HepG2 (cell line): ENCODE results near the gene TSPYL1. TPM values are rescaled to one million over a fixed set of nuclear protein-coding genes. Genes with fewer than 3 reads are reported as not detected.

Source experiments
- ATAC-seq: fragments of 200-7000 bp; cut with Tn5 transposase; 3 replicates; pipeline ENCODE4 v1.9.1; 2020; ENCODE audit warnings: mild to moderate bottlenecking, moderate library complexity
- BruUV-seq: library from RNA; stranded (reverse); fragments of 400-500 nt; replicated peaks from 2 replicates; lab custom pipeline; 2021; lab: Mats Ljungman, UMichigan
- CTCF ChIA-PET: fragments of 300-600 bp; formaldehyde crosslinking; extraction: SDS; loops from one replicate; lab custom pipeline; 2021; ENCODE audit warnings: low total read pairs, inconsistent platforms, low intra/inter-chr PET ratio; lab: Yijun Ruan, JAX
- POLR2A ChIA-PET: fragments of 350-600 bp; sonication (Branson Sonifier 250); formaldehyde crosslinking; loops from one replicate; lab custom pipeline; 2020; ENCODE audit warnings: antibody characterized with exemption, inconsistent platforms; lab: Yijun Ruan, JAX
- DNase-seq: peaks from one replicate; pipeline ENCODE4 v3.0.0-alpha.2; 2015; ENCODE audit warnings: low spot score
- FAIRE-seq: peaks from 3 replicates; lab custom pipeline; 2011; peaks lifted over from hg19 to GRCh38; lab: Jason Lieb, UNC
- H2AFZ ChIP-seq: one replicate; pipeline ENCODE4 v1.6.1; 2011; ENCODE audit warnings: low read length, inconsistent platforms
- H3K27ac ChIP-seq: fragments of 300-600 bp; 3 replicates; pipeline ENCODE4 v1.8.0; 2011; ENCODE audit warnings: mixed run types, mild to moderate bottlenecking, mixed read lengths, low read length, inconsistent platforms; ENCODE audit not compliant: insufficient read depth; ENCODE audit errors: extremely low read length
- H3K27me3 ChIP-seq, 2 experiments: fragments of 200-600 bp in 1 of 2; 2 replicates in 1 of 2; 3 replicates in 1 of 2; pipeline versions ENCODE4 v1.6.0 to v1.8.0; 2011; ENCODE audit warnings: low read length in 2 of 2, mild to moderate bottlenecking in 2 of 2, moderate library complexity in 2 of 2, inconsistent platforms in 1 of 2; ENCODE audit not compliant: insufficient read depth in 2 of 2, control insufficient read depth in 1 of 2
- H3K36me3 ChIP-seq, 2 experiments: fragments of 200-600 bp in 1 of 2; replicated peaks in 1 of 2; 2 replicates in 1 of 2; 3 replicates in 1 of 2; pipeline versions ENCODE4 v1.5.1 to v1.8.0; 2011; ENCODE audit warnings: low read length in 2 of 2, inconsistent platforms in 1 of 2; ENCODE audit not compliant: insufficient read depth in 2 of 2, control insufficient read depth in 1 of 2
- H3K4me1 ChIP-seq: 2 replicates; pipeline ENCODE4 v1.5.1; 2012; ENCODE audit warnings: low read length, inconsistent platforms; ENCODE audit not compliant: insufficient read depth
- H3K4me2 ChIP-seq: 2 replicates; pipeline ENCODE4 v1.6.0; 2011; ENCODE audit warnings: low read depth, low read length, inconsistent platforms
- H3K4me3 ChIP-seq, 3 experiments: fragments of 200-600 bp in 1 of 3; sonication (generic), shearing (Covaris generic) in 1 of 3; replicated peaks in 1 of 3; 2 replicates each; pipeline ENCODE4 v1.5.1; 2011 to 2016; ENCODE audit warnings: low read length in 3 of 3, inconsistent platforms in 2 of 3, low read depth in 2 of 3, mild to moderate bottlenecking in 2 of 3, control low read depth in 1 of 3, mixed read lengths in 1 of 3; ENCODE audit not compliant: insufficient read depth in 1 of 3
- H3K79me2 ChIP-seq: one replicate; pipeline ENCODE4 v1.6.1; 2011; ENCODE audit warnings: low read length, inconsistent platforms; ENCODE audit not compliant: insufficient read depth
- H3K9ac ChIP-seq: 2 replicates; pipeline ENCODE4 v1.6.0; 2011; ENCODE audit warnings: mild to moderate bottlenecking, low read depth, low read length, inconsistent platforms; ENCODE audit not compliant: insufficient read depth
- H3K9me3 ChIP-seq: 2 replicates; pipeline ENCODE4 v1.5.1; 2012; ENCODE audit warnings: mild to moderate bottlenecking, low read length
- H4K20me1 ChIP-seq: 2 replicates; pipeline ENCODE4 v1.6.0; 2011; ENCODE audit warnings: inconsistent platforms, mild to moderate bottlenecking, low read length, moderate library complexity; ENCODE audit not compliant: insufficient read depth
- ZNF225 ChIP-seq: sonication (generic); formaldehyde crosslinking; IDR thresholded peaks from 2 replicates; pipeline ENCODE4 v1.4.0; 2020; ENCODE audit warnings: mild to moderate bottlenecking, missing genetic modification reagents
- ZNF3 ChIP-seq: IDR thresholded peaks from 2 replicates; pipeline ENCODE4 v1.7.0; 2017; ENCODE audit warnings: inconsistent platforms
- ZNF441 ChIP-seq: sonication (generic); formaldehyde crosslinking; IDR thresholded peaks from 2 replicates; pipeline ENCODE4 v1.7.0; 2021; ENCODE audit warnings: missing genetic modification reagents, borderline replicate concordance
- WGBS: methylation state at CpG from one replicate; pipeline ENCODE4 v1.1.6; 2017; ENCODE audit warnings: low lambda C conversion rate; 5-methylcytosine and 5-hydroxymethylcytosine counted together
- in situ Hi-C: cut with HindIII; loops from 2 replicates; pipeline ENCODE4 v1.10.0; 2017; ENCODE audit warnings: low pct_unique_long_range_greater_than_20kb; ENCODE audit not compliant: extremely low pct_ligation_motif_present
- intact Hi-C: fragments of 100-400 bp; cut with micrococcal nuclease; formaldehyde crosslinking; loops from one replicate; pipeline ENCODE4 v1.10.0; 2022; ENCODE audit not compliant: unreplicated experiment
- polyA plus RNA-seq, 8 experiments: library from polyadenylated mRNA; depleted of rRNA in 3 of 8; stranded (reverse) in 7 of 8; unstranded in 1 of 8; fragments of >200 nt; fragmentation: Illumina TruSeq in 4 of 8; extraction: Trizol in 4 of 8; gene quantifications; 2 replicates each; pipeline versions ENCODE4 v1.2.1 to v1.2.3, GENCODE V29; 2011 to 2016; ENCODE audit warnings: low read depth in 4 of 8, missing spikeins in 1 of 8, mixed read lengths in 1 of 8; ENCODE audit not compliant: insufficient read depth in 1 of 8
- total RNA-seq, 5 experiments: library from RNA; depleted of rRNA; stranded (reverse); fragments of >200 nt; fragmentation: Illumina TruSeq; extraction: Trizol; gene quantifications; 2 replicates each; pipeline ENCODE4 v1.2.3, GENCODE V29; 2016; ENCODE audit warnings: low read depth in 1 of 5
- TF ChIP-seq, protein P1 (sequence below): sonication (generic); formaldehyde crosslinking; IDR thresholded peaks from 2 replicates; pipeline ENCODE4 v1.4.0; 2020; ENCODE audit warnings: missing genetic modification reagents, mild to moderate bottlenecking, borderline replicate concordance
- TF ChIP-seq, protein P2 (sequence below): sonication (generic); formaldehyde crosslinking; IDR thresholded peaks from 2 replicates; pipeline ENCODE4; 2020; ENCODE audit warnings: missing genetic modification reagents, mild to moderate bottlenecking, borderline replicate concordance

TSPYL1 gene
- total and polyA plus RNA-seq, 2 of the 13 experiments (the other 11 are each of a cell fraction or from before 2014, with no cell fraction given), result 28.3 to 93.0 TPM

DNA sequence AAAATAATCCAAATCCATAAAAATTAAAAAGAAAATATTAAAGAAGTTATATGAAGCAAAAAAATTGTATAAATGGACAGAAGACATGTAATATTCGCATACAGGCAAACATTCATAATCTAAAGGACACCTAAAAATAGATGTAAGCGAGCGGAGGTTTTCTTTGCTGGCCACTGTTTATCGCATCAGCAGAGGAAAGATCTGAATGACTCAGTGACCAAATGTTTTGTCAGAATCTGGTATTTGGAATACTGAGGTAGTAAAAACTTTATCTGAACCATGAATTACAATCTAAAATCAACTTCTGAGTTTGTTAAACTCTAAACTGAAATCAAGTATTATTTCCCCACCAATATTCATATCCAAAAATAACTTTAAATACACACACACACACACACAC, 33.6 kb downstream of the TSPYL1 start:
- no peak overlapping the region for H2AFZ ChIP-seq
- H4K20me1 ChIP-seq, result no peaks in the 10 kb centered on the region
- no peaks in the 10 kb centered on the region for H3K27me3 ChIP-seq
- no peaks in the 10 kb centered on the region for H3K79me2 ChIP-seq
- ATAC-seq, result no peak
- H3K27ac ChIP-seq, result no peak overlapping the region
- TF ChIP-seq ZNF441 (CRISPR knock-in tag) (no peak), ZNF225 (CRISPR knock-in tag) (no peak), ZNF3 (CRISPR knock-in tag) (no peak)
- TF ChIP-seq, protein P1, sequence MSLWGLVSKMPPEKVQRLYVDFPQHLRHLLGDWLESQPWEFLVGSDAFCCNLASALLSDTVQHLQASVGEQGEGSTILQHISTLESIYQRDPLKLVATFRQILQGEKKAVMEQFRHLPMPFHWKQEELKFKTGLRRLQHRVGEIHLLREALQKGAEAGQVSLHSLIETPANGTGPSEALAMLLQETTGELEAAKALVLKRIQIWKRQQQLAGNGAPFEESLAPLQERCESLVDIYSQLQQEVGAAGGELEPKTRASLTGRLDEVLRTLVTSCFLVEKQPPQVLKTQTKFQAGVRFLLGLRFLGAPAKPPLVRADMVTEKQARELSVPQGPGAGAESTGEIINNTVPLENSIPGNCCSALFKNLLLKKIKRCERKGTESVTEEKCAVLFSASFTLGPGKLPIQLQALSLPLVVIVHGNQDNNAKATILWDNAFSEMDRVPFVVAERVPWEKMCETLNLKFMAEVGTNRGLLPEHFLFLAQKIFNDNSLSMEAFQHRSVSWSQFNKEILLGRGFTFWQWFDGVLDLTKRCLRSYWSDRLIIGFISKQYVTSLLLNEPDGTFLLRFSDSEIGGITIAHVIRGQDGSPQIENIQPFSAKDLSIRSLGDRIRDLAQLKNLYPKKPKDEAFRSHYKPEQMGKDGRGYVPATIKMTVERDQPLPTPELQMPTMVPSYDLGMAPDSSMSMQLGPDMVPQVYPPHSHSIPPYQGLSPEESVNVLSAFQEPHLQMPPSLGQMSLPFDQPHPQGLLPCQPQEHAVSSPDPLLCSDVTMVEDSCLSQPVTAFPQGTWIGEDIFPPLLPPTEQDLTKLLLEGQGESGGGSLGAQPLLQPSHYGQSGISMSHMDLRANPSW (CRISPR knock-in tag), result no peak
- TF ChIP-seq, protein P2, sequence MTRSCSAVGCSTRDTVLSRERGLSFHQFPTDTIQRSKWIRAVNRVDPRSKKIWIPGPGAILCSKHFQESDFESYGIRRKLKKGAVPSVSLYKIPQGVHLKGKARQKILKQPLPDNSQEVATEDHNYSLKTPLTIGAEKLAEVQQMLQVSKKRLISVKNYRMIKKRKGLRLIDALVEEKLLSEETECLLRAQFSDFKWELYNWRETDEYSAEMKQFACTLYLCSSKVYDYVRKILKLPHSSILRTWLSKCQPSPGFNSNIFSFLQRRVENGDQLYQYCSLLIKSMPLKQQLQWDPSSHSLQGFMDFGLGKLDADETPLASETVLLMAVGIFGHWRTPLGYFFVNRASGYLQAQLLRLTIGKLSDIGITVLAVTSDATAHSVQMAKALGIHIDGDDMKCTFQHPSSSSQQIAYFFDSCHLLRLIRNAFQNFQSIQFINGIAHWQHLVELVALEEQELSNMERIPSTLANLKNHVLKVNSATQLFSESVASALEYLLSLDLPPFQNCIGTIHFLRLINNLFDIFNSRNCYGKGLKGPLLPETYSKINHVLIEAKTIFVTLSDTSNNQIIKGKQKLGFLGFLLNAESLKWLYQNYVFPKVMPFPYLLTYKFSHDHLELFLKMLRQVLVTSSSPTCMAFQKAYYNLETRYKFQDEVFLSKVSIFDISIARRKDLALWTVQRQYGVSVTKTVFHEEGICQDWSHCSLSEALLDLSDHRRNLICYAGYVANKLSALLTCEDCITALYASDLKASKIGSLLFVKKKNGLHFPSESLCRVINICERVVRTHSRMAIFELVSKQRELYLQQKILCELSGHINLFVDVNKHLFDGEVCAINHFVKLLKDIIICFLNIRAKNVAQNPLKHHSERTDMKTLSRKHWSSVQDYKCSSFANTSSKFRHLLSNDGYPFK (CRISPR knock-in tag), result no peak
- H3K4me3 ChIP-seq, result no peak overlapping the region
- no peak for FAIRE-seq
- H3K9ac ChIP-seq, result no peak overlapping the region
- H3K9me3 ChIP-seq, result no peaks in the 10 kb centered on the region
- no peak for DNase-seq
- intact Hi-C loops, result loop anchor here (2.0 kb wide), 1 partner anchor 27 kb away; no protein-coding TSS in a partner anchor
- H3K4me2 ChIP-seq, result no peak overlapping the region
- CTCF ChIA-PET, result no interaction called here
- in situ Hi-C loops, result no loop called here
- POLR2A ChIA-PET, result interaction anchor here (1.0 kb wide), 1 partner anchor 8 kb away, joined by 5 read pairs; the partner anchor contains the start of gene TSPYL4
- WGBS, result 96% methylated on average over 4 of the region's 4 CpGs
- H3K4me1 ChIP-seq, result peaks cover 38% of the 10 kb centered on the region
- no peaks in the 10 kb centered on the region; a peak in 1 of 5 replicates for H3K36me3 ChIP-seq
- no TSS peak for BruUV-seq
